Measurements from ENCODE around the gene IFNLR1.

The IFNLR1 gene

DNA sequence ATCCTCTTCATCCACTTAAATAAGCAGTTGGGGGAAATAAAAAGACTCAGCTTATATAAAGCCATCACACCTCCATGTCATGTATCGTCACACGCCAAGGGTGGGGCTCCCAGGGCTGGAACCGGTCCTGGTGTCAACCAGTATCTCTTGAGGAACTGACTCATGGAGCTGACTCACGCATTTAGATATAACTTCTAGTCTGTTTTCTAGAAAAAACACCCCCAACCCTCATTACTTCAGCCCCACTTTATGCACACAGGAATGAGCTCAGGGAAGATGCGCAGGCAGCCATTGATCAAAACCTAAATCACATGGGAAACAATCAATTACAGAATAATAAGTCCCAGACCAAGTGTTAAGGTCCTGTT, 37.2 kb downstream of the IFNLR1 start:
- Histone ChIP-seq H2AFZ (ENCODE audit: low read length, unreplicated experiment) (peak overlapping the region; percentile 72), H3K27me3 (ENCODE audit: insufficient read depth, low read length) (peaks cover 11% of the 10 kb centered on the region; the same call in 1 of the 2 replicates), H3K4me1 (ENCODE audit: control insufficient read depth, insufficient read depth, low read length, unreplicated experiment) (peaks cover 11% of the 10 kb centered on the region), H3K27ac (ENCODE audit: low read depth, low read length) (peak overlapping the region; percentile 30; the same call in 1 of the 2 replicates), H3K4me3 (ENCODE audit: low read depth, low read length) (peak overlapping the region; percentile 74), H3K79me2 (ENCODE audit: control insufficient read depth, insufficient read depth, low read length, unreplicated experiment) (no peaks in the 10 kb centered on the region), H3K36me3 (ENCODE audit: insufficient read depth, low read length) (no peaks in the 10 kb centered on the region)

DNA sequence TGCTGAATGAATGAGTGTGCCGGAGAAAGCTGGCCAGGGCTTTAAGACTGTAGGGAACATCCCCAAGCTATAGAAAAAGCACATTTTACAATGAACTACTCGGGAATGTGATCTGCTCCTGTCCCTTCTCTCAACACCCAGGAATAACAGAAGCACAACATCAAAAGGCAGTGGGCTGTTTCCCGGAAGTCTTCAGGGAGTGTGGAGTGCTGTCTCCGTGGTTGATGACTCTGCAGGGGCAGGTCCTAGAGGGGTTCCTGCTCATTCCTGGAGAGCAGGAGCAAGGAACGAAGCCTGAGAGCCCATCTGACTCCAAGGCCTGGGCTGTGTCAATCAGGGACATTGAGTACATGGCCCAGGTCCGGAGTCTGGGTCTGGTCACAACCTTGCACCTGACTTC, 39.3 kb downstream of the IFNLR1 start:
- Histone ChIP-seq H3K27ac (ENCODE audit: low read depth, low read length) (no peak overlapping the region), H3K27me3 (ENCODE audit: insufficient read depth, low read length) (peaks cover 11% of the 10 kb centered on the region; the same call in 1 of the 2 replicates), H3K79me2 (ENCODE audit: control insufficient read depth, insufficient read depth, low read length, unreplicated experiment) (no peaks in the 10 kb centered on the region), H3K4me3 (ENCODE audit: low read depth, low read length) (no peak overlapping the region), H3K4me1 (ENCODE audit: control insufficient read depth, insufficient read depth, low read length, unreplicated experiment) (peaks cover 11% of the 10 kb centered on the region), H2AFZ (ENCODE audit: low read length, unreplicated experiment) (no peak overlapping the region), H3K36me3 (ENCODE audit: insufficient read depth, low read length) (no peaks in the 10 kb centered on the region)

DNA sequence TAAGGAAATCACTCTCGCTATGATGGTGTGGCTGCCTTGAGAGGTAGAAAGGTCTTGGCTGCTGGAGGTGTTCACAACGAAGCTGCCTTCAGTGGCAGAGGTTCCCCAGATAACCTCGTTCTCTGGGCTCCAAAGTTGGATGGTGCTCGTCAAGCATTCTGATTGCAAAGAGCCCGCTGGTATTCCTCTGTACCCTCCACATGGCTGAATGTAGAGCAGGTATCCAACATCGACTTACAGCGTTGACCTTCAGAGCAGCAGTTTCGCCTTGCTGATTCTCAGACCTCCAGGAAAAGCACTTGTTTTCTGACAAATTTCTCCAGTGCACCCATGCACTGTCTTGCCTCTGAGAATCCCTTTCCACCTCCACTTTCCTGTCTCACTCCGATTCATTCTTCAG, 39.9 kb downstream of the IFNLR1 start:
- Histone ChIP-seq H3K4me3 (ENCODE audit: low read depth, low read length) (no peak overlapping the region), H3K4me1 (ENCODE audit: control insufficient read depth, insufficient read depth, low read length, unreplicated experiment) (peaks cover 12% of the 10 kb centered on the region), H3K36me3 (ENCODE audit: insufficient read depth, low read length) (no peaks in the 10 kb centered on the region), H3K27me3 (ENCODE audit: insufficient read depth, low read length) (peaks cover 11% of the 10 kb centered on the region; the same call in 1 of the 2 replicates), H2AFZ (ENCODE audit: low read length, unreplicated experiment) (no peak overlapping the region), H3K27ac (ENCODE audit: low read depth, low read length) (no peak overlapping the region), H3K79me2 (ENCODE audit: control insufficient read depth, insufficient read depth, low read length, unreplicated experiment) (no peaks in the 10 kb centered on the region)

DNA sequence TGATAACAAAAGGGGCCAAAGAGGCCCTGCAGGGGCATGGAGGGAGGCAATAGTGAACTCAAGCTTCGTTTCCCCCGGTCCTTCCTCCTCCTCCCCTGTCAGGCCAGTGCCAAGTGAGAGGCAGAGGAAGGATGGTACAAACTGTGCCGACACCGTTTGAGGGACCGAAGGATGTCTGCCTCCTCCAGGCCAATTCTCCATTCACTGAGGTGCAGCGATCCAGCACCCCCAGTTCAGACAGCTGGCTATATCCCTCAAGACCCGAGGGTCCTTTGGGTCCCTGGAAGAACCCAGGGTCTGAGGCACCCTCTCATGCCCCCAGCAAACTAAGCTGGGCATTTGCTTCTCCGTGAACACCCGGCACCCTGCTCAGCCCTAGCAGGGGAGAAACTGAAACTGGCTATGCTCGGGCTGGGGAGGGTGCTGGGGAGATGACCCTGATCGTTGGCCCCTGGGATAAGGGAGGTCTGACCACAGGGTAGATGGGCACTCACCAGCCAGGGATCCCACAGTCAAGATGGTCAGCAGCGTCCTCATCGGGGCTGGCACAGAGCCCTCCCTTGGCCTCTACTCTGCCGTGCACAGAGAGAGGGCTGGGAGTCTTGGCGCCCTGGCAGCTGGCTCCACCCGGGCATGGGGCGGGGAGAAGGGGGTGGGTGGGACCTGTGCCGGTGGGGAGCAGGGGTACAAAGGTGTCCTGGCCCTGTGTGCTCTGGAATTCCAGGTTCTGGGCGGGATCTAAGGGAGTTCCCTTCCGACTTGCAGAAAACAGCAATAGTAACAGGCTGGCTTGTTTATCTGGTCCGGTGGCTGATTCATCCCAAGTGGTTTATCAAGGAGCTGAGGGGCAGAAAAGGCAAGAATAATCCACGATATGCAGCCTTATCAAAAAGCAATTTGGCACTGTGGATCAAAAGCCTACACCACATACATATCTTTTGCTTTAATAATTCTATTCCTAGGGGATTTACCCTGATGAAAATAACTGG, 44.2 kb downstream of the IFNLR1 start, which contains the start of gene IL22RA1:
IL22RA1 (minus strand) TSS at position 595 of the 989 bp plus-strand sequence; CDS start at position 537, 58 bp downstream.
- Histone ChIP-seq H2AFZ (ENCODE audit: low read length, unreplicated experiment) (peak within 1 kb of the TSS; percentile 86), H3K27ac (ENCODE audit: low read depth, low read length) (no peak within 1 kb of the TSS), H3K4me3 (ENCODE audit: low read depth, low read length) (peak within 1 kb of the TSS; percentile 88), H3K4me1 (ENCODE audit: control insufficient read depth, insufficient read depth, low read length, unreplicated experiment) (peaks cover 6% of the 10 kb centered on the region), H3K36me3 (ENCODE audit: insufficient read depth, low read length) (no peaks in the 10 kb centered on the region), H3K27me3 (ENCODE audit: insufficient read depth, low read length) (no peaks in the 10 kb centered on the region), H3K79me2 (ENCODE audit: control insufficient read depth, insufficient read depth, low read length, unreplicated experiment) (no peaks in the 10 kb centered on the region)

- Histone ChIP-seq H3K79me2 (ENCODE audit: control insufficient read depth, insufficient read depth, low read length, unreplicated experiment) (no peaks in the 10 kb centered on the region), H3K4me3 (ENCODE audit: low read depth, low read length) (no peak overlapping the region), H3K27ac (ENCODE audit: low read depth, low read length) (no peak overlapping the region), H3K36me3 (ENCODE audit: insufficient read depth, low read length) (no peaks in the 10 kb centered on the region), H3K27me3 (ENCODE audit: insufficient read depth, low read length) (no peaks in the 10 kb centered on the region), H2AFZ (ENCODE audit: low read length, unreplicated experiment) (no peak overlapping the region), H3K4me1 (ENCODE audit: control insufficient read depth, insufficient read depth, low read length, unreplicated experiment) (peaks cover 6% of the 10 kb centered on the region)
Observed at GRCh38 chr1:24141311-24141997, 45.6 kb downstream of the IFNLR1 start.

- Histone ChIP-seq H3K36me3 (ENCODE audit: insufficient read depth, low read length) (no peaks in the 10 kb centered on the region), H3K27me3 (ENCODE audit: insufficient read depth, low read length) (no peaks in the 10 kb centered on the region), H3K4me3 (ENCODE audit: low read depth, low read length) (no peak overlapping the region), H3K27ac (ENCODE audit: low read depth, low read length) (no peak overlapping the region), H3K79me2 (ENCODE audit: control insufficient read depth, insufficient read depth, low read length, unreplicated experiment) (no peaks in the 10 kb centered on the region), H2AFZ (ENCODE audit: low read length, unreplicated experiment) (no peak overlapping the region), H3K4me1 (ENCODE audit: control insufficient read depth, insufficient read depth, low read length, unreplicated experiment) (peaks cover 6% of the 10 kb centered on the region)
Observed at GRCh38 chr1:24140741-24141181, 46.3 kb downstream of the IFNLR1 start.

DNA sequence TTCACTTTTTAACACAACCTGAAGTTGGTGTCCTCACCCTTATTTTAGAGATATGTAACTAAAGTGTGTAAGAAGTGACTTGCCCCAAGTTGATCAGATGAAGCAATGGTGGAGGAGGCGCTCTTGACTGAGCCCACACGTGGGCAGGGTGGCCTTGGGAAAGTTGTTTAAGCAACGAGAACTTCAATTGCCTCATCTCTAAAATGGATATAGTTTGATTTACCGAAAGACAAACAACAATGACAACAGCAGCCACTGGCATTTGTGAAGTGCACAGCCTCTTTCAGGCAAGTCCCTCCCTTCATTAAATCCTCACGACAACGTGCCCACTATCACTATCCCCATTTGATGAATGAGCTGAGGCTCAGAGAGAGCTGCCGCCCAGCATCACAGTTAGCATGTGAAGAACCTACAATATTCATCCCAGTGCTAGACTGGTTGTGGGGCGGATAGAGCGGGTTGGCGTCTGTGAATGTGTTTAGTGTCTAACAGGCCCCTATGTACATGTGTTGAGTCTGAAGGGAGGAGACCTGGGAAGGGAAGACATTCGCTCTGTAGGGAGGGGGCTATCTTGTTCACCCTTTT, 47.2 kb downstream of the IFNLR1 start:
- no peaks in the 10 kb centered on the region for H3K79me2 ChIP-seq (ENCODE audit: control insufficient read depth, insufficient read depth, low read length, unreplicated experiment)
- H3K27ac ChIP-seq (ENCODE audit: low read depth, low read length), result no peak overlapping the region
- H2AFZ ChIP-seq (ENCODE audit: low read length, unreplicated experiment), result no peak overlapping the region
- no peaks in the 10 kb centered on the region for H3K27me3 ChIP-seq (ENCODE audit: insufficient read depth, low read length)
- peaks cover 6% of the 10 kb centered on the region for H3K4me1 ChIP-seq (ENCODE audit: control insufficient read depth, insufficient read depth, low read length, unreplicated experiment)
- H3K4me3 ChIP-seq (ENCODE audit: low read depth, low read length), result no peak overlapping the region
- no peaks in the 10 kb centered on the region for H3K36me3 ChIP-seq (ENCODE audit: insufficient read depth, low read length)

- H3K4me3 ChIP-seq (ENCODE audit: low read depth, low read length), result no peak overlapping the region
- no peaks in the 10 kb centered on the region for H3K27me3 ChIP-seq (ENCODE audit: insufficient read depth, low read length)
- H3K79me2 ChIP-seq (ENCODE audit: control insufficient read depth, insufficient read depth, low read length, unreplicated experiment), result no peaks in the 10 kb centered on the region
- H3K27ac ChIP-seq (ENCODE audit: low read depth, low read length), result no peak overlapping the region
- H2AFZ ChIP-seq (ENCODE audit: low read length, unreplicated experiment), result no peak overlapping the region
- H3K4me1 ChIP-seq (ENCODE audit: control insufficient read depth, insufficient read depth, low read length, unreplicated experiment), result peaks cover 6% of the 10 kb centered on the region
- H3K36me3 ChIP-seq (ENCODE audit: insufficient read depth, low read length), result no peaks in the 10 kb centered on the region
Observed at GRCh38 chr1:24139222-24139489, 47.9 kb downstream of the IFNLR1 start.

- Histone ChIP-seq H2AFZ (ENCODE audit: low read length, unreplicated experiment) (no peak overlapping the region), H3K4me3 (ENCODE audit: low read depth, low read length) (no peak overlapping the region), H3K4me1 (ENCODE audit: control insufficient read depth, insufficient read depth, low read length, unreplicated experiment) (peaks cover 6% of the 10 kb centered on the region), H3K36me3 (ENCODE audit: insufficient read depth, low read length) (peaks cover 3% of the 10 kb centered on the region; the same call in 1 of the 2 replicates), H3K79me2 (ENCODE audit: control insufficient read depth, insufficient read depth, low read length, unreplicated experiment) (no peaks in the 10 kb centered on the region), H3K27me3 (ENCODE audit: insufficient read depth, low read length) (no peaks in the 10 kb centered on the region), H3K27ac (ENCODE audit: low read depth, low read length) (no peak overlapping the region)
Observed at GRCh38 chr1:24138476-24139221, 48.4 kb downstream of the IFNLR1 start.

GRCh38 chr1:24136956-24137539, 50.0 kb downstream of the IFNLR1 start:
- Histone ChIP-seq H3K4me1 (ENCODE audit: control insufficient read depth, insufficient read depth, low read length, unreplicated experiment) (peaks cover 3% of the 10 kb centered on the region), H2AFZ (ENCODE audit: low read length, unreplicated experiment) (no peak overlapping the region), H3K27me3 (ENCODE audit: insufficient read depth, low read length) (no peaks in the 10 kb centered on the region), H3K36me3 (ENCODE audit: insufficient read depth, low read length) (peaks cover 7% of the 10 kb centered on the region), H3K27ac (ENCODE audit: low read depth, low read length) (no peak overlapping the region), H3K79me2 (ENCODE audit: control insufficient read depth, insufficient read depth, low read length, unreplicated experiment) (no peaks in the 10 kb centered on the region), H3K4me3 (ENCODE audit: low read depth, low read length) (no peak overlapping the region)

Data from ACC112 (cell line).